SU-DHL-6 (cell line): ENCODE measurements around the gene RAPGEF5.

Source experiments
- H2AFZ ChIP-seq: fragments of 200-600 bp; sonication (generic); 2 replicates; pipeline ENCODE4 v1.6.1; 2014; ENCODE audit warnings: low read depth, mild to moderate bottlenecking, moderate library complexity, mixed read lengths, antibody characterized with exemption, low read length; ENCODE audit not compliant: severe bottlenecking
- H3F3A ChIP-seq: fragments of 200-600 bp; shearing (Covaris generic); 2 replicates; pipeline ENCODE4 v1.6.0; 2016; ENCODE audit warnings: antibody characterized with exemption, mild to moderate bottlenecking; ENCODE audit not compliant: insufficient read depth
- H3K27ac ChIP-seq: fragments of 200-600 bp; sonication (generic); 2 replicates; pipeline ENCODE4 v1.5.1; 2016; ENCODE audit warnings: low read depth, mild to moderate bottlenecking, low read length, moderate library complexity, mixed read lengths
- H3K27me3 ChIP-seq: fragments of 200-600 bp; sonication (generic), shearing (Covaris generic); 2 replicates; pipeline ENCODE4 v1.6.0; 2014; ENCODE audit warnings: mild to moderate bottlenecking, low read length
- H3K36me3 ChIP-seq: fragments of 200-600 bp; sonication (generic); 2 replicates; pipeline ENCODE4 v1.6.1; 2014; ENCODE audit warnings: mild to moderate bottlenecking, low read length, mixed read lengths
- H3K4me2 ChIP-seq: fragments of 300-600, 200-600 bp; shearing (Covaris generic), sonication (generic); 2 replicates; pipeline ENCODE4 v1.6.0; 2014; ENCODE audit warnings: low read length, low read depth, mild to moderate bottlenecking; ENCODE audit not compliant: poor library complexity, severe bottlenecking
- H3K4me3 ChIP-seq: fragments of 200-600 bp; sonication (generic); 2 replicates; pipeline ENCODE4 v1.5.1; 2014; ENCODE audit warnings: antibody characterized with exemption, low read length, mild to moderate bottlenecking, mixed read lengths; ENCODE audit not compliant: insufficient read depth, poor library complexity, severe bottlenecking
- H3K79me2 ChIP-seq: fragments of 200-600 bp; sonication (generic); 2 replicates; pipeline ENCODE4 v1.6.1; 2014; ENCODE audit warnings: mild to moderate bottlenecking, low read length, moderate library complexity; ENCODE audit not compliant: insufficient read depth
- H3K9ac ChIP-seq: fragments of 200-600 bp; sonication (generic); 2 replicates; pipeline ENCODE4 v1.7.0; 2014; ENCODE audit warnings: mild to moderate bottlenecking, low read length
- H3K9me2 ChIP-seq: fragments of 200-600 bp; sonication (generic); replicated peaks from 2 replicates; pipeline ENCODE4 v1.6.1; 2014; ENCODE audit warnings: low read length; ENCODE audit not compliant: insufficient read depth
- H3K9me3 ChIP-seq: fragments of 200-600 bp; sonication (generic); 2 replicates; pipeline ENCODE4 v1.6.1; 2014; ENCODE audit warnings: low read length, mixed read lengths; ENCODE audit not compliant: insufficient read depth
- H4K20me1 ChIP-seq: fragments of 200-600 bp; sonication (generic); 2 replicates; pipeline ENCODE4 v1.6.1; 2014; ENCODE audit warnings: low read depth, mild to moderate bottlenecking, antibody characterized with exemption, low read length, moderate library complexity, mixed read lengths
- CTCF ChIP-seq: fragments of 200-600 bp; sonication (generic); IDR thresholded peaks from one replicate; pipeline ENCODE4 v1.5.1; 2017; ENCODE audit warnings: antibody characterized with exemption, mild to moderate bottlenecking, low read length, moderate library complexity; ENCODE audit not compliant: insufficient read depth, poor library complexity, severe bottlenecking
- EZH2phosphoT487 ChIP-seq: fragments of 200-600 bp; sonication (generic), shearing (Covaris generic); conservative IDR thresholded peaks from 2 replicates; pipeline ENCODE4 v1.6.1; 2018; ENCODE audit warnings: mild to moderate bottlenecking, antibody characterized with exemption, low read length, moderate library complexity, mixed read lengths

The RAPGEF5 gene

DNA sequence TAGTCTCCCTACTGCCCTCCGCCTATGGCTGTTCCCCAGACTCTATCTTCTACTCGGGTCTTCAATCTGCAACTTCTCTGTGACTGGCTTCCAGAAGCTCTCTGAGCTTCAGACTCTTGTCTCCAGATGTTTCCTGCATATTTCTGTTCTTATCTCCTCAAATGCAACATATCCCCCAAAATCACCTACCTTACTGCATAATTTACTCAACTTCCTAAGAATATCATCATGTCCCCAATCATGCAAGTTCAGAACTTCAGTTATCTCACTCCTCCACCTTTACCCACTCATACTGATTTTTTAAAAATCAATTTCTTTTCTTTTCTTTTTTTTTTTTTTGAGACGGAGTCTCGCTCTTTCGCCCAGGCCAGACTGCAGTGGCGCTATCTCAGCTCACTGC is 68.8 kb downstream of the RAPGEF5 start:
- TF ChIP-seq EZH2phosphoT487 (no peak), CTCF (no peak)
- H3K9me3 ChIP-seq = no peaks in the 10 kb centered on the region
- no peaks in the 10 kb centered on the region for H4K20me1 ChIP-seq
- no peak overlapping the region for H3K27ac ChIP-seq
- no peaks in the 10 kb centered on the region for H3K79me2 ChIP-seq
- no peak overlapping the region for H3K4me3 ChIP-seq
- no peaks in the 10 kb centered on the region for H3K9me2 ChIP-seq
- no peaks in the 10 kb centered on the region for H3K36me3 ChIP-seq
- no peak overlapping the region for H3K4me2 ChIP-seq
- H3K27me3 ChIP-seq = no peaks in the 10 kb centered on the region
- H3F3A ChIP-seq = no peaks in the 10 kb centered on the region
- no peak overlapping the region for H2AFZ ChIP-seq
- no peak overlapping the region for H3K9ac ChIP-seq

- Histone ChIP-seq H3K27ac (no peak overlapping the region), H2AFZ (no peak overlapping the region)
Observed at GRCh38 chr7:22287412-22287811, 69.5 kb downstream of the RAPGEF5 start.

DNA sequence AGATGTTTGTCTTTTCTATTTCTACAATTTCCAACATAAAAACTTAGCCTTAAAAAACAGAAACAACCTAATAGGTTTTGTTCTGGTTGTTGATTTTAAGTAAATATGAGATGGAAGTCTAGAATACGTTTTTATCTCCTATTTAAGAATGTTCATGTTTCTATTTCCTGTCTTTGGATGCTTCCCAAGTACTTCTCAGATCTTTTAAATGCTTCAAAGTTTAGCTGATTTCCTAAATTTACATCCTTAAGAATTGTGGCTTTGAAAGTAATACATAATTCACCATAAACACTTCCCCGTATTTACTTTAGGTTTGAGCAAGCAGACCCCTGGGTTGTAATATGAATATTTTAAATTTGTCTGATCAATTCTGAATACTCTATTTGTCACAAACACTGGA is 70.5 kb downstream of the RAPGEF5 start:
- Histone ChIP-seq H3K4me3 (no peak overlapping the region), H3K4me2 (no peak overlapping the region), H3K9me2 (no peaks in the 10 kb centered on the region), H3K36me3 (no peaks in the 10 kb centered on the region), H3K79me2 (no peaks in the 10 kb centered on the region), H2AFZ (no peak overlapping the region), H3K9ac (no peak overlapping the region), H3K27me3 (no peaks in the 10 kb centered on the region), H4K20me1 (no peaks in the 10 kb centered on the region), H3K9me3 (no peaks in the 10 kb centered on the region), H3K27ac (no peak overlapping the region), H3F3A (no peaks in the 10 kb centered on the region)
- no peak for TF ChIP-seq EZH2phosphoT487
- TF ChIP-seq CTCF = no peak

More at GRCh38 chr7:22287412-22287811, 69.5 kb downstream of the RAPGEF5 start:
- no peaks in the 10 kb centered on the region for H4K20me1 ChIP-seq
- H3F3A ChIP-seq = no peaks in the 10 kb centered on the region
- H3K36me3 ChIP-seq = no peaks in the 10 kb centered on the region
- H3K4me2 ChIP-seq = no peak overlapping the region
- no peaks in the 10 kb centered on the region for H3K9me3 ChIP-seq
- no peaks in the 10 kb centered on the region for H3K27me3 ChIP-seq
- no peaks in the 10 kb centered on the region for H3K79me2 ChIP-seq
- TF ChIP-seq CTCF = no peak
- TF ChIP-seq EZH2phosphoT487 = no peak
- no peaks in the 10 kb centered on the region for H3K9me2 ChIP-seq
- H3K9ac ChIP-seq = no peak overlapping the region
- H3K4me3 ChIP-seq = no peak overlapping the region

DNA sequence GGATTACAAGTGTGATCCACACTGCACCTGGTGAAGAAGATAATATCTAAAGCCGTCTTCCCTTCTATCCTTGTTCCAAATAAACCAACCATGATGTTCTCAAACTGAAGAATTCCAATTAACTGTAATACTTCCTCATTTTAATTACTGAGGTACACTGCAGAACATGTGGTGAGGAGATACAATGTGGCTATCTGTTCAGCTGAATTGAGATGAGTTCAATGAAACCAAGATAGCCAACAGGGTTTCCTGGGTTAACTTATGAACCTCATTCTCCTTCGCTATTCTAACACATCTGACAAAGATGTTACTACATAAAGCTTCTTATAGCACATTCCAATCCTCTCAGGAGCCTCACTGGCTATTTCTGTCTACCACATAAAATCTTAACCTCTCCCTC is 75.5 kb downstream of the RAPGEF5 start:
- no peaks in the 10 kb centered on the region for H3F3A ChIP-seq
- no peak overlapping the region for H2AFZ ChIP-seq
- no peak overlapping the region for H3K27ac ChIP-seq
- H4K20me1 ChIP-seq = no peaks in the 10 kb centered on the region
- H3K79me2 ChIP-seq = no peaks in the 10 kb centered on the region
- no peak overlapping the region for H3K4me3 ChIP-seq
- no peaks in the 10 kb centered on the region for H3K9me3 ChIP-seq
- no peak overlapping the region for H3K9ac ChIP-seq
- no peak overlapping the region for H3K4me2 ChIP-seq
- H3K36me3 ChIP-seq = no peaks in the 10 kb centered on the region
- no peaks in the 10 kb centered on the region for H3K9me2 ChIP-seq
- no peaks in the 10 kb centered on the region for H3K27me3 ChIP-seq
- TF ChIP-seq CTCF (no peak), EZH2phosphoT487 (no peak)
